Measurements from ENCODE around the gene PLXNB2.

PLXNB2 gene

GRCh38 chr22:50318698-50319411, 11.4 kb upstream of the PLXNB2 start:
- Histone ChIP-seq H3K4me1 (ENCODE audit: control insufficient read depth in 1 of 2, insufficient read depth in 2 of 2, low read length in 2 of 2) (peaks cover 4 to 6% of the 10 kb centered on the region in 2 experiments), H2AK5ac (ENCODE audit: low read length) (no peak overlapping the region)
- WGBS (ENCODE audit: extremely low coverage, insufficient coverage, insufficient read length), result no CpG with 5 or more reads among the region's 21 CpGs

DNA sequence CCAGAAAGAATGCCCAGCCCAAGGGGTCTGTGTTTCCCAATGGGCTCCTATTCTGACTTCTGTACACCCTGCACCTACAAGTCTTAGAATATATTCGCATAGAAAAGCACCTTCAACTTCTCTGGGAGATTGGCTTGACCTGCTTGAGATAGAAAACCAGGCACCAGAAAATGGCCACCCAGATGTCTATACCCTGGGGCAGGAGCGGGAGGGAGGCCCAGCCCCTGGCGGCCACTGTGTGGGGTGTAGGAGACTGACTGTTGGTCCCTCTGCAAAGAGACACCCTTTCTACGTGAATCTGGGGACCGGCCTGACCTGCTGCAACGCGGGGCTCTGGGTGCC, 10.9 kb upstream of the PLXNB2 start:
- no peaks in the 10 kb centered on the region for H3K9me3 ChIP-seq (ENCODE audit: insufficient read depth, low read depth, low read length)
- no peak overlapping the region for H4K91ac ChIP-seq (ENCODE audit: low read depth, low read length)
- H2BK12ac ChIP-seq (ENCODE audit: low read length), result no peak overlapping the region
- no peaks in the 10 kb centered on the region for H3K36me3 ChIP-seq (ENCODE audit: control insufficient read depth in 1 of 2, insufficient read depth in 2 of 2, low read length in 2 of 2)
- no peak overlapping the region for H2BK120ac ChIP-seq (ENCODE audit: insufficient read depth, low read length, poor library complexity)
- H3K27me3 ChIP-seq (ENCODE audit: insufficient read depth, low read length), result no peaks in the 10 kb centered on the region
- peaks cover 4 to 6% of the 10 kb centered on the region in 2 experiments for H3K4me1 ChIP-seq (ENCODE audit: control insufficient read depth in 1 of 2, insufficient read depth in 2 of 2, low read length in 2 of 2)
- H4K8ac ChIP-seq (ENCODE audit: low read depth, low read length), result no peak overlapping the region
- no peak overlapping the region for H3K4me2 ChIP-seq (ENCODE audit: low read length)
- H3K18ac ChIP-seq (ENCODE audit: low read length), result no peak overlapping the region
- no peak overlapping the region for H3K9ac ChIP-seq (ENCODE audit: low read length)
- H3K4me3 ChIP-seq (ENCODE audit: low read depth, low read length), result no peak overlapping the region
- H2AK5ac ChIP-seq (ENCODE audit: low read length), result no peak overlapping the region
- H2AFZ ChIP-seq (ENCODE audit: insufficient read depth, low read length, poor library complexity), result no peak overlapping the region
- no peak overlapping the region for H2BK5ac ChIP-seq (ENCODE audit: low read depth, low read length, poor library complexity)
- DNase-seq, result no peak
- H3K14ac ChIP-seq (ENCODE audit: low read length), result no peak overlapping the region
- no peak overlapping the region for H3K23ac ChIP-seq (ENCODE audit: low read length)
- no peaks in the 10 kb centered on the region for H3K79me1 ChIP-seq (ENCODE audit: low read length)
- H3K4ac ChIP-seq (ENCODE audit: low read depth, low read length), result no peak overlapping the region
- no peak overlapping the region for H4K12ac ChIP-seq (ENCODE audit: low read depth, low read length)
- no peak overlapping the region for H3K27ac ChIP-seq (ENCODE audit: low read depth, low read length)
- no CpG with 5 or more reads among the region's 7 CpGs for WGBS (ENCODE audit: extremely low coverage, insufficient coverage, insufficient read length)
- H3K79me2 ChIP-seq (ENCODE audit: control insufficient read depth, insufficient read depth, low read length, poor library complexity), result no peaks in the 10 kb centered on the region

More at GRCh38 chr22:50318698-50319411, 11.4 kb upstream of the PLXNB2 start:
- Histone ChIP-seq H3K27me3 (ENCODE audit: insufficient read depth, low read length) (no peaks in the 10 kb centered on the region), H3K9me3 (ENCODE audit: insufficient read depth, low read depth, low read length) (no peaks in the 10 kb centered on the region), H2BK5ac (ENCODE audit: low read depth, low read length, poor library complexity) (no peak overlapping the region), H2BK12ac (ENCODE audit: low read length) (no peak overlapping the region), H3K79me1 (ENCODE audit: low read length) (no peaks in the 10 kb centered on the region), H3K4me2 (ENCODE audit: low read length) (no peak overlapping the region), H2AFZ (ENCODE audit: insufficient read depth, low read length, poor library complexity) (no peak overlapping the region), H4K91ac (ENCODE audit: low read depth, low read length) (no peak overlapping the region), H3K4me3 (ENCODE audit: low read depth, low read length) (no peak overlapping the region), H3K23ac (ENCODE audit: low read length) (no peak overlapping the region), H4K8ac (ENCODE audit: low read depth, low read length) (no peak overlapping the region), H3K9ac (ENCODE audit: low read length) (no peak overlapping the region), H3K14ac (ENCODE audit: low read length) (no peak overlapping the region), H3K4ac (ENCODE audit: low read depth, low read length) (no peak overlapping the region), H3K18ac (ENCODE audit: low read length) (no peak overlapping the region), H3K36me3 (ENCODE audit: control insufficient read depth in 1 of 2, insufficient read depth in 2 of 2, low read length in 2 of 2) (no peaks in the 10 kb centered on the region), H3K79me2 (ENCODE audit: control insufficient read depth, insufficient read depth, low read length, poor library complexity) (no peaks in the 10 kb centered on the region), H4K12ac (ENCODE audit: low read depth, low read length) (no peak overlapping the region), H2BK120ac (ENCODE audit: insufficient read depth, low read length, poor library complexity) (no peak overlapping the region), H3K27ac (ENCODE audit: low read depth, low read length) (no peak overlapping the region)
- no peak for DNase-seq

- Histone ChIP-seq H3K36me3 (ENCODE audit: control insufficient read depth in 1 of 2, insufficient read depth in 2 of 2, low read length in 2 of 2) (no peaks in the 10 kb centered on the region), H3K27ac (ENCODE audit: low read depth, low read length) (no peak overlapping the region), H3K4me2 (ENCODE audit: low read length) (no peak overlapping the region), H3K4me1 (ENCODE audit: control insufficient read depth in 1 of 2, insufficient read depth in 2 of 2, low read length in 2 of 2) (peaks cover 4 to 6% of the 10 kb centered on the region in 2 experiments), H2BK12ac (ENCODE audit: low read length) (no peak overlapping the region), H4K91ac (ENCODE audit: low read depth, low read length) (no peak overlapping the region), H2BK120ac (ENCODE audit: insufficient read depth, low read length, poor library complexity) (no peak overlapping the region), H3K79me1 (ENCODE audit: low read length) (no peaks in the 10 kb centered on the region), H3K79me2 (ENCODE audit: control insufficient read depth, insufficient read depth, low read length, poor library complexity) (no peaks in the 10 kb centered on the region), H4K8ac (ENCODE audit: low read depth, low read length) (no peak overlapping the region), H2BK5ac (ENCODE audit: low read depth, low read length, poor library complexity) (no peak overlapping the region), H2AFZ (ENCODE audit: insufficient read depth, low read length, poor library complexity) (no peak overlapping the region), H3K27me3 (ENCODE audit: insufficient read depth, low read length) (no peaks in the 10 kb centered on the region), H2AK5ac (ENCODE audit: low read length) (no peak overlapping the region), H3K14ac (ENCODE audit: low read length) (no peak overlapping the region), H3K18ac (ENCODE audit: low read length) (no peak overlapping the region), H3K9ac (ENCODE audit: low read length) (no peak overlapping the region), H3K4me3 (ENCODE audit: low read depth, low read length) (no peak overlapping the region), H3K4ac (ENCODE audit: low read depth, low read length) (no peak overlapping the region), H4K12ac (ENCODE audit: low read depth, low read length) (no peak overlapping the region), H3K23ac (ENCODE audit: low read length) (no peak overlapping the region), H3K9me3 (ENCODE audit: insufficient read depth, low read depth, low read length) (no peaks in the 10 kb centered on the region)
- no CpG with 5 or more reads among the region's 7 CpGs for WGBS (ENCODE audit: extremely low coverage, insufficient coverage, insufficient read length)
- no peak for DNase-seq
Measured at GRCh38 chr22:50317674-50318073, 10.2 kb upstream of the PLXNB2 start.

- H3K14ac ChIP-seq (ENCODE audit: low read length), result no peak overlapping the region
- peak; percentile 82 to 85 for DNase-seq
- H3K79me2 ChIP-seq (ENCODE audit: control insufficient read depth, insufficient read depth, low read length, poor library complexity), result no peaks in the 10 kb centered on the region
- peaks cover 4 to 6% of the 10 kb centered on the region in 2 experiments for H3K4me1 ChIP-seq (ENCODE audit: control insufficient read depth in 1 of 2, insufficient read depth in 2 of 2, low read length in 2 of 2)
- no peaks in the 10 kb centered on the region for H3K9me3 ChIP-seq (ENCODE audit: insufficient read depth, low read depth, low read length)
- no peak overlapping the region for H2BK120ac ChIP-seq (ENCODE audit: insufficient read depth, low read length, poor library complexity)
- H2AFZ ChIP-seq (ENCODE audit: insufficient read depth, low read length, poor library complexity), result no peak overlapping the region
- H4K12ac ChIP-seq (ENCODE audit: low read depth, low read length), result no peak overlapping the region
- no peaks in the 10 kb centered on the region for H3K79me1 ChIP-seq (ENCODE audit: low read length)
- no peak overlapping the region for H3K9ac ChIP-seq (ENCODE audit: low read length)
- no peak overlapping the region for H4K91ac ChIP-seq (ENCODE audit: low read depth, low read length)
- H2AK5ac ChIP-seq (ENCODE audit: low read length), result no peak overlapping the region
- H3K4me3 ChIP-seq (ENCODE audit: low read depth, low read length), result no peak overlapping the region
- no peak overlapping the region for H3K23ac ChIP-seq (ENCODE audit: low read length)
- no peaks in the 10 kb centered on the region for H3K36me3 ChIP-seq (ENCODE audit: control insufficient read depth in 1 of 2, insufficient read depth in 2 of 2, low read length in 2 of 2)
- H2BK12ac ChIP-seq (ENCODE audit: low read length), result no peak overlapping the region
- no peak overlapping the region for H3K18ac ChIP-seq (ENCODE audit: low read length)
- no peak overlapping the region for H4K8ac ChIP-seq (ENCODE audit: low read depth, low read length)
- WGBS (ENCODE audit: extremely low coverage, insufficient coverage, insufficient read length), result no CpG with 5 or more reads among the region's 9 CpGs
- H2BK5ac ChIP-seq (ENCODE audit: low read depth, low read length, poor library complexity), result no peak overlapping the region
- H3K27ac ChIP-seq (ENCODE audit: low read depth, low read length), result no peak overlapping the region
- H3K4ac ChIP-seq (ENCODE audit: low read depth, low read length), result no peak overlapping the region
- no peak overlapping the region for H3K4me2 ChIP-seq (ENCODE audit: low read length)
- H3K27me3 ChIP-seq (ENCODE audit: insufficient read depth, low read length), result no peaks in the 10 kb centered on the region
Measured at GRCh38 chr22:50317178-50317577, 9.7 kb upstream of the PLXNB2 start.

Data from trophoblast cell (in vitro differentiated cells and primary cell).